HG02938 (cell line): ENCODE results near the gene SAP130.

Experiments used
- ATAC-seq: cut with Tn5 transposase; IDR thresholded peaks from one replicate; pipeline ENCODE4 v1.9.1; 2021; ENCODE audit warnings: mild to moderate bottlenecking, moderate library complexity; ENCODE audit not compliant: unreplicated experiment

SAP130 gene

GRCh38 chr2:127897531-127898211 is 130.2 kb downstream of the SAP130 start:
- no peak for ATAC-seq

GRCh38 chr2:127893494-127893893 is 134.4 kb downstream of the SAP130 start:
- ATAC-seq, result no peak

DNA sequence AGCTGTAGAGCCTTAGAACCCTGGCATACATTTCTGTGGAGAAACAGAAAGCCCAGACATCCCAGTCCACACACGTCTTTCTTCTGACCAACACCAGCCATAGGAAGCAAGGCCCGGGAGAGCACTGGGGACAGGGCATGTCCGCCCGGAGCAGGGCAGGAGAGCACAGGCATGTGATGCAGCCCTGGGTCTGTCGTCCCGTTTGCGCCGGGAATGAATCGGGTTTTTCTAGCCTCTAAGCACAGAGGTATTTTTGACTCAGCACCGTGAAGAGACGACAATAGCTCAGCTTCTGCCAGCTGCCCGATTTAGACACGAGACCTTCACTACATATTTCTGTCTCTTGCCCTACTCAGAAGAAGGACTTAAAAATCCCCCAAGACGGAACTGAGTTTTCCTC is 134.8 kb downstream of the SAP130 start:
- no peak for ATAC-seq

- ATAC-seq, result no peak
Measured at GRCh38 chr2:127891811-127892210, 136.0 kb downstream of the SAP130 start.
